ENCODE data around the gene CX3CL1. TPM values are rescaled to one million over a fixed set of nuclear protein-coding genes. Genes with fewer than 3 reads are reported as not detected.

CX3CL1 gene
- total RNA-seq, 1 donor from 2014 or later = 14.6 TPM

GRCh38 chr16:57403965-57404817, 31.9 kb downstream of the CX3CL1 start, which contains the start of gene CCL17:
CCL17 (plus strand) TSS chr16:57404767; CDS start chr16:57413933, 9,166 bp downstream.
- no peak for DNase-seq (ENCODE audit: low spot score)

DNA sequence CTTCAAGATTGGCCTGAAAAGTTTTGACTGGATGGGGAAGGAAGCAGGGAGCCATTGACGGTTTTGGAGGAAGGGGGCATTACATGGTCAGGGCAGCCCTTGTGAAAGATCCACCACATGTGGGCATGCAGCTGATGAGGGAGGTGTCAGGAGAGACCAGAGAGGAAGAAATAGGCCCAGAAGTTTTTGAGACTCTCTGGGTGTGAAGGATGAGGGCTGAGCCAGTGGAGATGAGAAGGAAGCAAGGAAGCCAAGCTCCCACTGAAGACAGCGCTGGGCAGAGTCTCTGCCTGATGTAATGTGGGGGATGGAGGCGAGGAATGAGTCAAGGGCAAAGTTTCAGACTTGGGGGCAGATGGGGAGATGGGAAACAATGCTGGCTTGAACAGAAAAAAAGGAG, 32.8 kb downstream of the CX3CL1 start:
- no peak for DNase-seq (ENCODE audit: low spot score)

GRCh38 chr16:57406881-57407280, 34.6 kb downstream of the CX3CL1 start:
- no peak for DNase-seq (ENCODE audit: low spot score)

- DNase-seq (ENCODE audit: low spot score) = no peak
Measured at GRCh38 chr16:57407521-57408353, 35.4 kb downstream of the CX3CL1 start.

GRCh38 chr16:57409065-57409464, 36.8 kb downstream of the CX3CL1 start:
- no peak for DNase-seq (ENCODE audit: low spot score)

DNA sequence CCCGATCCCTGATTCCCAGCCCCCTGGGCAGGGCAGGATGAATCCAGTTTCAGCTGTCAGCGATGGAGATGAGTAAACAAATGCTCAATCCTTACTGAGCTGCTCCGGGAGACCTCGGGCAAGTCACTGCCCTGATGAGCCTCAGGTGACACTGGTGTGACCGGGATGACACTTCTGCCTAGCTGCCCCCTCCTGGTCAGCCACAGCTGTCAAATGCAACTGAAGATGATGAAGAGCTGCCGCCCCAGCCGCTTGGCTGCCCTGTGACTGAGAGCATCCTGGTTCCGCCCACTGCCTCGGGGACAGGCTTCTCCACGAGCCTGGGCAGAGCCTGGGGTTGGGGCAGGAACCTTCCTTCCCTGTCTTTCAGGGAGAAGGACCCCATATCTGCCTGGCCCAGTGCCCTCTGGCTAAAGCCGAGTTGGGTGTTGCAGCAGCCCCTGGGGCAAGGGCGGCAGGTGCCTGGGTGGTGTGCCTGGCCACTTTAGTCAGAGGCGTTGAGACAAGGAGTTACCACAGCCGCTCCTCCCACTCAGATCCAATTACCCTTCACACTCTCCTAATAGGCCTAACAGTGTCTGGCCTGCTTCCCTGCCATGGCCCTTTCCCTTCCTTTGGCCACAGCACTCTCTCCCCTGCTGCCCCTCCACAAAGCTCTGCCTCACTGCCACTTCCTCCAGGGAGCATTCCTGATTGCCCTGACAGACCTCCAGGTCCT, 37.7 kb downstream of the CX3CL1 start:
- no peak for DNase-seq (ENCODE audit: low spot score)

DNA sequence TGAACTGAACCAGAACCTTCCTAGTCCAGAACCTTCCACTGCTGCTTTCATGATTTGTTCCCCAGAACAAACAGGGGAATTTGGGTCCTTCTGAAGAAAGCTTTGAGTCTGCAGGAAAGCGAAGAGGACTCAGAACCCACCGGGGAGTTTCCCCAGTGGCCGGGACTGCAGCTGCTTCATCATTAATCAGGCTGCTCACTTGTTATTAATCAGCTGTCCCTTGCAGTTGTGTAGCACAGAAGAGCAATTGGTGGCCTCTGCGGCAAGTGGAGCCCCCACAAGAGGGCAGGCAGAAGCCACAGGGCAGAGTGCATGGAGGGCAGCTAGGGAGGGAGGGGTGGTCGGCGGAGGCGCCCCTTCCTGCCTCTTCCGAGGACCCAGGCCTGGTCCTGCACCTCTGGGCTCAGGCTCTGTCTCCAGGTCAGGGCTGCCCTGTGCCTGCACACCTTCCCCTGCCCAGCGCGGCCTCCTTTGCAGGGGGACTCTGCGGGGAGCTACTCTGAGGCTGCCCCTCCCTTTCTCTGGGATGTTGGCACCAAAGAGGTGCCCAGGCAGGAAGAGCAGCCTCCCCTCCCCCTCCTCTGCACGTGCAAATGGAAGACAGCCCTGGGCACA, 39.2 kb downstream of the CX3CL1 start:
- DNase-seq (ENCODE audit: low spot score) = no peak

- DNase-seq (ENCODE audit: low spot score) = no peak
Measured at GRCh38 chr16:57412584-57412983, 40.3 kb downstream of the CX3CL1 start.

GRCh38 chr16:57413301-57413730, 41.0 kb downstream of the CX3CL1 start:
- no peak for DNase-seq (ENCODE audit: low spot score)

- no peak for DNase-seq (ENCODE audit: low spot score)
Measured at GRCh38 chr16:57413733-57414132, 41.4 kb downstream of the CX3CL1 start.

DNA sequence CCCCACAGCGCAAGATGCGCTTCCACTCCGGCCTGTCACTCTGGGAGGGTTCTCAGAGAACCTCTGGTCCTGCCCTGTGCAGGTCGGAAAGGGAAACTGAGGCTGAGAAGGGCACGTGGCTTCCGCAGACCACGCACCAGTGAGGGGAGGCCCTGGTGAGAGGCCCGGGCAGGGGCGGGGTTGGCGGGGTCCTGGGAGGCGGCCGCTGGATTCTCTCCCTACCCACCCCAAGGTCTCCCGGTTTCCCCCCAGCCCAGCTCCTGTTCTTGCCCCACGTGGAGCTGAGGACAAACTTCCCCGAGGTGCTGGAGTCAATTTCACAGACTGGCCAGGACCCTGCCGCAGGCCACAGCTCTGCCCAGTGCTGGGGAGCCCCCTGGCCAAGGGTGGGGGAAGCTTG, 43.8 kb downstream of the CX3CL1 start:
- no peak for DNase-seq (ENCODE audit: low spot score)

DNA sequence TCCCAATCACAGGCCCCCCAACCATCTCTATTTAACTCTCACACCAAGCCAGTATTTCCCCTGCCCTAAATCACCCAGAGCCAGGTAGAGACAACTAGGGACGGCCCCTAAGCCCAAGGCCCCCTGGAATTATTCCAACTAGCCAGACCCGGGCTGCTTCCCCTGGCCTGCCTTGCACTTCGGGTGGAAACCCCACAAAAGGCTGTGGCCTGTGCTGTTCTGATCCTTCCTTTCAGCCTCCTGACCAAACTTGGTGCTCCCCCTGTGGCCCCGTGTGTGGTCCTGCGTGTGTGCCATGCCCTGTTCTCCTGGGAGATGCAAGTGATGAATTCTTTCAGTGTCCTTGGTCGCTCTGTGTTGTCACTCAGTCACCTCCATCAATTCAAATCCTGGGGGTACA, 47.2 kb downstream of the CX3CL1 start:
- no peak for DNase-seq (ENCODE audit: low spot score)

GRCh38 chr16:57422026-57422944, 50.0 kb downstream of the CX3CL1 start:
- no peak for DNase-seq (ENCODE audit: low spot score)

- no peak for DNase-seq (ENCODE audit: low spot score)
Measured at GRCh38 chr16:57423152-57423551, 50.9 kb downstream of the CX3CL1 start.

DNA sequence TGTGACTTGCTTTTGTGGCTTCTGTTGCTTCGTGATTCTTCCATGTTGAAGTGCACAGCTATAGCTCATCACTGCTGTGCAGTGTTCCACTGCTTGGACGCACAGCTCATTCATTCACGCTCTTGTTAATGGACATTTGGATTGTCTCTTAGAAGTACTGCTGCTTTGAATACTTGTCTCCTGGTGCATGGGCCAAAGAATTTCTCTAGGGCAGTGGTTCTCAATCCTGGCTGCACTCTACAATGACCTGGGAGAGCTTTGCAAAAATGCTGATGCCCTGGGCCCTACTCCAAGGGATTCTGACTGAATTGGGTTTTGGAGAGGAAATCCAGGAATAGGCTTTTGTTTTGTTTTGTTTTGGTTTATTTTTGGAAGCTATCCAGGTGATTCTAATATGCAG, 52.3 kb downstream of the CX3CL1 start:
- DNase-seq (ENCODE audit: low spot score) = no peak

GRCh38 chr16:57426356-57426755, 54.1 kb downstream of the CX3CL1 start:
- no peak for DNase-seq (ENCODE audit: low spot score)

DNA sequence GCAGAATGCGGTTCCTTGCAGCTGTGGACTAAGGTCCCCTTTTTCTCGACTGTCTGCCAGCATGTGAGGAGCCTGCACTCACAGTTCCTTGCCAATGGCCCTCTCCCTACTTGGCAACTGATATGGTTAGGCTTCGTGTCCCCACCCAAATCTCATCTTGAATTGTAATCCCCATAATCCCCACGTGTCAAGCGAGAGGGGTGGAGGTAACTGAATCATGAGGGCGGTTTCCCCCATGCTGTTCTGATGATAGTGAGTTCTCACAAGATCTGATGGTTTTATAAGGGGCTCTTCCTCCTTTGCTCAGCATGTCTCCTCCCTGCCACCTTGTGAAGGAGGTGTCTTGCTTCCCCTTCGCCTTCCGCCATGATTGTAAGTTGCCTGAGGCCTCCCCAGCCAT, 55.0 kb downstream of the CX3CL1 start:
- DNase-seq (ENCODE audit: low spot score) = no peak

DNA sequence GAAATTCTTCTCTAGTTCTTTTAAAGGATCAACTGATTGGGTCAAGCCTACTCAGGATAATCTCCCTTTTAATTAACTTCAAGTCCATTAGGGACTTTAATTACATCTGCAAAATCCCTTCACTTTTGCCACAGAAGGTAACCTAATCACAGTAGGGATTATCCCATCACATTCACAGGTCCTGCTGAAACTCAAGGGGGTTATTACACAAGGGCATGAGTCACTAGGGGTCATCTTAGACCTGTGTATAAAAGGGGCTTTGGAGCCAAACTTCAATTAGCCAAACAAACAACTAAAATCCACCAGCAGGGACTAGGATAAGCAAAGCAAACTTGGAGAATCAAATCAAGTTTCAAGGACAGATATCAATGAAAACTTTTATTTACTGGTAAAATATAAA, 55.5 kb downstream of the CX3CL1 start:
- DNase-seq (ENCODE audit: low spot score) = no peak

- no peak for DNase-seq (ENCODE audit: low spot score)
Measured at GRCh38 chr16:57430955-57431354, 58.7 kb downstream of the CX3CL1 start.

DNA sequence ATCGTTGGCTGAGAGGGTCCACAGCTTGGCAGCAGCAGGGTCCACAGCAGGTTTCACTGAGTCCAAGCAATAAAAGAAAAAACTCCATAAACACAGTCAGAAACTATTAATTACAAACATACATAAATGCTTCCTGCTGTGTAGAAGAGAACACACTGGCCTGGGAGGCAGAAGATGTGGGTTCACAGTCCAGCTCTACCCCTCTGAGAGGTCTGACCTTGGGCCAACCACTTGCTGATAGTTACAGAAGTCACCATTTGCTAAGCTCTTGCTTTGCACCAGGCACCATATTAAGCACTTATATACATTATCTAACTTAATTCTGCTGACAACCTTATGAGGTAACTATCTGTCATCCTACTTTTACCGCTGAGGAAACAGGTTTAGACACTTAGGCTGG, 60.2 kb downstream of the CX3CL1 start:
- no peak for DNase-seq (ENCODE audit: low spot score)

All from mesenteric fat pad (tissue), 1 donor.